RCC 7860 (cell line): ENCODE results near the gene ASB5.

Experiments
- DNase-seq: peaks from one replicate; pipeline ENCODE4 v3.0.0-alpha.2; 2015; ENCODE audit warnings: low spot score
- FAIRE-seq: peaks from 2 replicates; lab custom pipeline; 2012; peaks lifted over from hg19 to GRCh38; lab: Jason Lieb, UNC

The ASB5 gene

GRCh38 chr4:176185051-176185450 lies 84.0 kb downstream of the ASB5 start:
- peak; percentile 14 for DNase-seq

More at GRCh38 chr4:176185051-176185450, 84.0 kb downstream of the ASB5 start:
- no peak for FAIRE-seq
